OCI-LY7 (cell line): Measurements from ENCODE around the gene ARHGAP6.

Experiments
- EZH2phosphoT487 ChIP-seq: fragments of 200-600 bp; sonication (generic); IDR thresholded peaks from 2 replicates; pipeline ENCODE4 v1.6.1; 2018; ENCODE audit warnings: low read depth, borderline replicate concordance, mild to moderate bottlenecking, mixed run types, antibody characterized with exemption, low read length, moderate library complexity, mixed read lengths
- TF ChIP-seq, protein P1 (sequence below): fragments of 200-600 bp; sonication (generic); conservative IDR thresholded peaks from 2 replicates; pipeline ENCODE4 v1.5.1; 2014; ENCODE audit warnings: mild to moderate bottlenecking, antibody characterized with exemption, low read length, moderate library complexity, mixed read lengths

DNA sequence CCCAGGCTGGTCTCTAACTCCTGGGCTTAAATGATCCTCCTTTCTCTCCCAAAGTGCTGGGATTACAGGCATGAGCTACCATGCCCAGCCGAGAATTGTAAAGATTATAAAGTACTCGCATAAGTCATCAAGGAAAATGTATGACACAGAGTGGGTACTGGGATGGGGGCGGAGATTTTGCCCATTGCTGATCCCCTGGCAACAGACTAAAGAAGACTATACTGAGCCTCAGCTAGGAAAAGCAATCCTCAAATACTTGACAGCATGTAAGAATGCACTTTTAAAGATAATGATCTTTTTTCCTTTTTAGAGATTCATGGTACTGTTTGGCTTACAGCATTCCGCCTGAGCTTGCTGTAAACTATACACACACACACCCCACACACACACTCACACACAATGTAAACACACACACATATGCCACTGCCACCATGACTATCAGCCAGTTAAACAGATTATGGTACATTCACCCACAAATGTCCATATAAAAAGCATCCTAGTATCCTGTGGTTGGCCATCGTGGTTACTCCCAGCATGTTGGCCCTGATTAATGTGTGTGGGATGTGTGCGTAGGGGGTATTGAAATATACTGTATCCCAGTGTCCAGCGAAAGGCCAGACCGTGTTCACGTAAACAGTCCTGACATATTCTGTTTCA, 259.5 kb downstream of the ARHGAP6 start:
- TF ChIP-seq, protein P1, sequence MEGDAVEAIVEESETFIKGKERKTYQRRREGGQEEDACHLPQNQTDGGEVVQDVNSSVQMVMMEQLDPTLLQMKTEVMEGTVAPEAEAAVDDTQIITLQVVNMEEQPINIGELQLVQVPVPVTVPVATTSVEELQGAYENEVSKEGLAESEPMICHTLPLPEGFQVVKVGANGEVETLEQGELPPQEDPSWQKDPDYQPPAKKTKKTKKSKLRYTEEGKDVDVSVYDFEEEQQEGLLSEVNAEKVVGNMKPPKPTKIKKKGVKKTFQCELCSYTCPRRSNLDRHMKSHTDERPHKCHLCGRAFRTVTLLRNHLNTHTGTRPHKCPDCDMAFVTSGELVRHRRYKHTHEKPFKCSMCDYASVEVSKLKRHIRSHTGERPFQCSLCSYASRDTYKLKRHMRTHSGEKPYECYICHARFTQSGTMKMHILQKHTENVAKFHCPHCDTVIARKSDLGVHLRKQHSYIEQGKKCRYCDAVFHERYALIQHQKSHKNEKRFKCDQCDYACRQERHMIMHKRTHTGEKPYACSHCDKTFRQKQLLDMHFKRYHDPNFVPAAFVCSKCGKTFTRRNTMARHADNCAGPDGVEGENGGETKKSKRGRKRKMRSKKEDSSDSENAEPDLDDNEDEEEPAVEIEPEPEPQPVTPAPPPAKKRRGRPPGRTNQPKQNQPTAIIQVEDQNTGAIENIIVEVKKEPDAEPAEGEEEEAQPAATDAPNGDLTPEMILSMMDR = no peak
- no peak for TF ChIP-seq EZH2phosphoT487
